Mucosa of descending colon (tissue), 3 donors: ENCODE measurements around the gene ANKRD42. TPM values are rescaled to one million over a fixed set of nuclear protein-coding genes. Genes with fewer than 3 reads are reported as not detected.

ENCODE experiments used
- ATAC-seq: fragments of 200-7000 bp; cut with Tn5 transposase; one replicate; pipeline ENCODE4 v1.9.1; 2020; ENCODE audit warnings: mild to moderate bottlenecking, moderate library complexity
- DNase-seq, 3 donors: peaks; one replicate each; pipeline ENCODE4 v3.0.0-alpha.2; 2020
- H3K36me3 ChIP-seq: fragments of 200-600 bp; one replicate; pipeline ENCODE4 v1.8.0; 2021; ENCODE audit warnings: low read depth, mild to moderate bottlenecking
- H3K4me1 ChIP-seq: fragments of 200-600 bp; one replicate; pipeline ENCODE4 v1.8.0; 2021; ENCODE audit warnings: low read depth, mild to moderate bottlenecking
- H3K4me3 ChIP-seq: fragments of 200-600 bp; one replicate; pipeline ENCODE4 v1.8.0; 2021; ENCODE audit warnings: mild to moderate bottlenecking
- H3K9me3 ChIP-seq: fragments of 200-600 bp; one replicate; pipeline ENCODE4 v1.8.0; 2021; ENCODE audit warnings: mild to moderate bottlenecking
- CTCF ChIP-seq: fragments of 200-600 bp; IDR thresholded peaks from one replicate; pipeline ENCODE4 v1.8.0; 2022; ENCODE audit warnings: antibody characterized with exemption, mild to moderate bottlenecking
- intact Hi-C, 2 donors: fragments of 100-400 bp; cut with DNase I in 1 of 2; cut with micrococcal nuclease in 1 of 2; formaldehyde crosslinking; loops; one replicate each; pipeline versions ENCODE4 v1.11.0 to v1.11.1; 2022; cut with DNase I, micrococcal nuclease
- total RNA-seq, 3 donors: library from RNA; stranded (reverse); fragmentation: NEBNext Ultra II Directional in 2 of 3; extraction: Animal tissue kit (Norgen Biotek cat#: 25700) in 2 of 3; gene quantifications; one replicate each; pipeline versions ENCODE4 v1.2.1 to v1.2.4, GENCODE V29; 2021 to 2023
- donor health status: DM: no; HTN: no; CAD: no; lungs with moderate emphysema.
- donor health status: DM: no; HTN: no; CAD: no.
- donor health status: DM: no; HTN: yes; CAD: no.

Gene ANKRD42
- total RNA-seq, 3 donors from 2014 or later: 7.7 to 15.3 (median 9.3) TPM

DNA sequence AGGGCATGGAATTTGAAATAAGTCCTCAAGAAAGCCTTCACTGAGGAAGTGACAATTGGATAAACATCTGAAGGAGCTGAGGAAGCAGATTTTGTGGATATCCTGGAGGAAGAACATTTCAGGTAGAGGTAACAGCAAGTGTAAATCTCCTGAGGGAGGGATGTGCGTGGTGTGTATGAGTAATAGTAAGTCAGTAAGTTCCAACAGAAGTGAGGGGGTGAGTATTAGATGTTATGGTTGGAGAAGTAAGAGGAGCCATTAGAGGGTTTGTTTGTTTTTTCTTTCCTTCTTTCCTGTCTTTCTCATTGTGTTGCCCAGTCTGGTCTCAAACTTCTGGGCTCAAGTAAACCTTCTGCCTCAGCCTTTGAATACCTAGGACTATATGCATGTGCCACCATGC is 29.0 kb downstream of the ANKRD42 start:
- Histone ChIP-seq H3K9me3 (no peaks in the 10 kb centered on the region), H3K36me3 (no peaks in the 10 kb centered on the region), H3K4me3 (no peak overlapping the region), H3K4me1 (no peaks in the 10 kb centered on the region)
- intact Hi-C loops: no loop called here
- DNase-seq (no peak), ATAC-seq (no peak)
- TF ChIP-seq CTCF: no peak

DNA sequence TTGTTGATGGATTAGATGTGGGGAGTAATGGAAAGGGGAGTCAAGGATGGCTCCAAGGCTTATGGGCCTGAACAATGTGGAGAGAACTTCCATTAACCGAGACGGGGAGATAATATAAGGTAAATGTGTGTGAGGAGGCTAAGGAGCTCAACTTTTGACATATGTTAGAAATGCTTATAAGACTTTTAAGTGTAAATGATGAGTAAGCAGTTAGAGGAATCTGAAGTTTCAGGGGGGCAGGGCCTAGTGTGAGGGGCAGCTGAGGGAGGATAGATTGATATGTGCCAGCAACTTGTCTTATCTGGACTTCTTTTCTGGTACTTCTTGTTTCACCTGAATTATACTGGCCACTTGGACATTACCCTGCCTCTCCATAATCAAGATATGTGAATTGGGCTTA is 29.9 kb downstream of the ANKRD42 start:
- ATAC-seq: no peak
- no peak for TF ChIP-seq CTCF
- intact Hi-C loops: no loop called here

DNA sequence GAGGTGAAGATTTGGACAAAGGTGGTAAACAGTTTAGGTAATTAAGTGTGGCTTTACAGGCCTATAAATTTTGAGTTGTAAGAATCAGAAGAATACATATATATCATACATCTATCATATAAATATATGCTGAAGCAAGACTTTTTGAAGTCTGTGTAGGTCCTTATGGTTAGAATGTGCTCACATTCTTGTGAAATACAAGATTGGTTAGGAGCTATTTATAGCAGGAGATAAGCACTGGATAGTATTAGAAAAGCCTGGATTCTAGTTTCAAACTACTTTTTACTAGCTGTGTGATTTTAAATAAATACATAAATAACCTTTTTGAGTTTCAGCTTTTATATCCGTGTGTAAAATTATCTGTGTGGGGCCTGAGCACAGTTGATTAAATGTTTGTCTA is 42.3 kb downstream of the ANKRD42 start:
- TF ChIP-seq CTCF: no peak
- no peaks in the 10 kb centered on the region for H3K4me1 ChIP-seq
- DNase-seq (no peak), ATAC-seq (no peak)
- intact Hi-C loops: no loop called here
- no peaks in the 10 kb centered on the region for H3K9me3 ChIP-seq
- no peak overlapping the region for H3K4me3 ChIP-seq
- H3K36me3 ChIP-seq: no peaks in the 10 kb centered on the region

More for the DNA sequence above, 29.9 kb downstream of the ANKRD42 start:
- no peak overlapping the region for H3K4me3 ChIP-seq
- no peaks in the 10 kb centered on the region for H3K4me1 ChIP-seq
- no peaks in the 10 kb centered on the region for H3K9me3 ChIP-seq
- DNase-seq: no peak
- H3K36me3 ChIP-seq: no peaks in the 10 kb centered on the region

- Histone ChIP-seq H3K4me1 (no peaks in the 10 kb centered on the region), H3K4me3 (no peak overlapping the region), H3K36me3 (no peaks in the 10 kb centered on the region), H3K9me3 (no peaks in the 10 kb centered on the region)
- intact Hi-C loops: no loop called here
- ATAC-seq: no peak
- no peak for DNase-seq
- no peak for TF ChIP-seq CTCF
Measured at GRCh38 chr11:83238111-83238510, 44.6 kb downstream of the ANKRD42 start.

GRCh38 chr11:83241291-83241946 is 47.9 kb downstream of the ANKRD42 start:
- ATAC-seq: peak; percentile 95
- intact Hi-C loops: loop anchor here (10.0 kb wide), 1 partner anchor 337 kb away; the partner anchor contains the start of genes DDIAS (in 2 of the 2) and PRCP (in 2 of the 2)
- H3K4me3 ChIP-seq: no peak overlapping the region
- DNase-seq: peak in 1 of 3 donors; percentile 88
- no peaks in the 10 kb centered on the region for H3K9me3 ChIP-seq
- H3K4me1 ChIP-seq: no peaks in the 10 kb centered on the region
- no peaks in the 10 kb centered on the region for H3K36me3 ChIP-seq
- TF ChIP-seq CTCF: no peak

GRCh38 chr11:83249445-83249844 is 55.9 kb downstream of the ANKRD42 start:
- TF ChIP-seq CTCF: no peak
- intact Hi-C loops: loop anchor here (10.0 kb wide), 1 partner anchor 345 kb away; the partner anchor contains the start of genes DDIAS (in 2 of the 2) and PRCP (in 2 of the 2)
- H3K4me1 ChIP-seq: no peaks in the 10 kb centered on the region
- no peak overlapping the region for H3K4me3 ChIP-seq
- H3K9me3 ChIP-seq: no peaks in the 10 kb centered on the region
- ATAC-seq (no peak), DNase-seq (no peak)
- H3K36me3 ChIP-seq: no peaks in the 10 kb centered on the region
